OCI-LY1 (cell line): ENCODE data around the gene PIK3R1.

Experiments used
- CTCF ChIP-seq: fragments of 200-600 bp; sonication (generic), shearing (Covaris generic); IDR thresholded peaks from 2 replicates; pipeline ENCODE4 v1.5.1; 2017; ENCODE audit warnings: mild to moderate bottlenecking, antibody characterized with exemption, low read length, moderate library complexity, mixed read lengths
- EZH2 ChIP-seq: fragments of 200-600 bp; sonication (generic), shearing (Covaris generic); IDR thresholded peaks from 2 replicates; pipeline ENCODE4 v1.8.0; 2017; ENCODE audit warnings: borderline replicate concordance, mixed run types, mild to moderate bottlenecking, antibody characterized with exemption, low read length, moderate library complexity, mixed read lengths

- no peak for TF ChIP-seq CTCF
- no peak for TF ChIP-seq EZH2
Observed at GRCh38 chr5:68342693-68343092, 127.1 kb downstream of the PIK3R1 start.
